ENCODE data around the gene CYSRT1. TPM values are rescaled to one million over a fixed set of nuclear protein-coding genes. Genes with fewer than 3 reads are reported as not detected.
A peak's percentile ranks its signal among the peaks of the same experiment; 100 is the strongest.

CYSRT1 gene
- total RNA-seq, 1 donor from 2014 or later: not detected

GRCh38 chr9:137212520-137212919, 12.5 kb upstream of the CYSRT1 start:
- no peak for DNase-seq

GRCh38 chr9:137213160-137214060, 11.6 kb upstream of the CYSRT1 start:
- no peak for DNase-seq

- no peak for DNase-seq
These were observed 10.4 kb upstream of the CYSRT1 start for GRCh38 chr9:137214620-137215019.

- no peak for DNase-seq
These were observed 9.6 kb upstream of the CYSRT1 start for GRCh38 chr9:137215196-137215986.

GRCh38 chr9:137216188-137216965, 8.6 kb upstream of the CYSRT1 start:
- DNase-seq: no peak

- no peak for DNase-seq
These were observed 7.4 kb upstream of the CYSRT1 start for GRCh38 chr9:137217276-137218211.

GRCh38 chr9:137218212-137218753, 6.7 kb upstream of the CYSRT1 start:
- no peak for DNase-seq

- DNase-seq: no peak
These were observed 6.2 kb upstream of the CYSRT1 start for GRCh38 chr9:137218754-137219271.

- no peak for DNase-seq
These were observed 5.1 kb upstream of the CYSRT1 start for GRCh38 chr9:137219757-137220316.

- DNase-seq: no peak
These were observed 4.5 kb upstream of the CYSRT1 start for GRCh38 chr9:137220317-137221094.

- no peak for DNase-seq
These were observed 3.9 kb upstream of the CYSRT1 start for GRCh38 chr9:137221095-137221505.

- DNase-seq: no peak
These were observed 3.4 kb upstream of the CYSRT1 start for GRCh38 chr9:137221506-137222111.

GRCh38 chr9:137222190-137223077, 2.5 kb upstream of the CYSRT1 start, which contains the start of gene RNF208:
Gene RNF208, minus strand, starts transcription at chr9:137222240. Its CDS starts 1,028 bp downstream, at chr9:137221212.
- no peak for DNase-seq

GRCh38 chr9:137223078-137223970, 1.6 kb upstream of the CYSRT1 start:
- peak; percentile 94 for DNase-seq

- DNase-seq: no peak
These were observed 841 bp downstream of the CYSRT1 start for GRCh38 chr9:137225699-137226331.

- DNase-seq: no peak
These were observed 1.5 kb downstream of the CYSRT1 start for GRCh38 chr9:137226338-137227053.
